SK-N-SH (cell line): ENCODE data around the gene LIX1. TPM values are rescaled to one million over a fixed set of nuclear protein-coding genes. Genes with fewer than 3 reads are reported as not detected.

Source experiments
- CTCF ChIA-PET: fragments of 300-600, 350-600 bp; formaldehyde crosslinking; extraction: SDS; loops from one replicate; lab custom pipeline; 2021; lab: Yijun Ruan, JAX
- POLR2A ChIA-PET: fragments of 350-600 bp; sonication (Branson Sonifier 250); formaldehyde crosslinking; extraction: SDS; loops from one replicate; lab custom pipeline; 2020; ENCODE audit warnings: antibody characterized with exemption, inconsistent platforms; lab: Yijun Ruan, JAX
- DNase-seq: peaks from one replicate; pipeline ENCODE4 v3.0.0; 2012
- H2AFZ ChIP-seq: fragments of 200-600 bp; sonication (generic); 2 replicates; pipeline ENCODE4 v1.8.1; 2016; ENCODE audit warnings: antibody characterized with exemption, mild to moderate bottlenecking, low read depth
- H3F3A ChIP-seq: fragments of 200-600 bp; sonication (generic); replicated peaks from 2 replicates; pipeline ENCODE3; 2016; ENCODE audit warnings: antibody characterized with exemption, mild to moderate bottlenecking; ENCODE audit not compliant: insufficient read depth
- H3K27ac ChIP-seq, 2 experiments: fragments of 200-500 bp in 1 of 2; fragments of 200-600 bp in 1 of 2; sonication (Bioruptor generic) in 1 of 2; sonication (generic), shearing (Covaris generic) in 1 of 2; 2 replicates each; pipeline versions ENCODE4 v1.5.1 to v1.6.1; 2014 to 2016; ENCODE audit warnings: low read depth in 2 of 2, inconsistent platforms in 1 of 2, low read length in 1 of 2, mild to moderate bottlenecking in 1 of 2, mixed read lengths in 1 of 2
- H3K27me3 ChIP-seq: fragments of 200-600 bp; sonication (generic), shearing (Covaris generic); 2 replicates; pipeline ENCODE4 v1.6.1; 2016; ENCODE audit warnings: mixed run types; ENCODE audit not compliant: insufficient read depth
- H3K36me3 ChIP-seq, 2 experiments: fragments of 200-500 bp in 1 of 2; fragments of 200-600 bp in 1 of 2; sonication (Bioruptor generic) in 1 of 2; sonication (generic) in 1 of 2; replicated peaks in 1 of 2; 2 replicates each; pipeline versions ENCODE3 to v1.5.1; 2014 to 2016; ENCODE audit warnings: low read length in 1 of 2, mild to moderate bottlenecking in 1 of 2; ENCODE audit not compliant: insufficient read depth in 2 of 2, control insufficient read depth in 1 of 2
- H3K4me1 ChIP-seq, 2 experiments: fragments of 200-500 bp in 1 of 2; fragments of 200-600 bp in 1 of 2; sonication (Bioruptor generic) in 1 of 2; sonication (generic), shearing (Covaris generic) in 1 of 2; 2 replicates each; pipeline versions ENCODE4 v1.5.1 to v1.6.1; 2014 to 2016; ENCODE audit warnings: low read depth in 1 of 2, low read length in 1 of 2, mixed run types in 1 of 2; ENCODE audit not compliant: insufficient read depth in 2 of 2, control insufficient read depth in 1 of 2
- H3K4me2 ChIP-seq: fragments of 200-600 bp; sonication (generic), shearing (Covaris generic); 2 replicates; pipeline ENCODE4 v1.6.1; 2017; ENCODE audit warnings: mixed run types
- H3K4me3 ChIP-seq, 2 experiments: fragments of 200-500 bp in 1 of 2; fragments of 200-600 bp in 1 of 2; sonication (Bioruptor generic) in 1 of 2; sonication (generic), shearing (Covaris generic) in 1 of 2; 2 replicates each; pipeline versions ENCODE4 v1.5.1 to v1.8.1; 2014 to 2016; ENCODE audit warnings: low read depth in 2 of 2, inconsistent platforms in 1 of 2, low read length in 1 of 2, mild to moderate bottlenecking in 1 of 2, mixed read lengths in 1 of 2, moderate library complexity in 1 of 2
- H3K79me2 ChIP-seq: fragments of 200-600 bp; sonication (generic); 2 replicates; pipeline ENCODE4 v1.8.1; 2017; ENCODE audit warnings: mild to moderate bottlenecking; ENCODE audit not compliant: insufficient read depth
- H3K9ac ChIP-seq: fragments of 200-600 bp; sonication (generic); 2 replicates; pipeline ENCODE4 v1.6.1; 2017; ENCODE audit warnings: mixed run types
- H3K9me2 ChIP-seq: fragments of 200-600 bp; sonication (generic); 2 replicates; pipeline ENCODE4 v1.6.1; 2017; ENCODE audit warnings: mixed run types
- H3K9me3 ChIP-seq: fragments of 200-600 bp; sonication (generic); 2 replicates; pipeline ENCODE4 v1.6.1; 2017; ENCODE audit warnings: mixed run types, mild to moderate bottlenecking, moderate library complexity
- H4K20me1 ChIP-seq: fragments of 200-600 bp; sonication (generic); 2 replicates; pipeline ENCODE4 v1.6.1; 2017; ENCODE audit warnings: mild to moderate bottlenecking, mixed run types; ENCODE audit not compliant: insufficient read depth
- ELF1 ChIP-seq: IDR thresholded peaks from 2 replicates; pipeline ENCODE4 v1.4.0; 2012
- EP300 ChIP-seq, 2 experiments: IDR thresholded peaks; 2 replicates each; pipeline versions ENCODE4 v1.4.0 to v1.6.1; 2012; ENCODE audit warnings: borderline replicate concordance in 1 of 2, low read depth in 1 of 2, low read length in 1 of 2
- FOSL2 ChIP-seq: IDR thresholded peaks from 2 replicates; pipeline ENCODE4 v1.4.0; 2012; ENCODE audit warnings: low read depth, mild to moderate bottlenecking, moderate library complexity, borderline replicate concordance
- MEF2A ChIP-seq: IDR thresholded peaks from 2 replicates; pipeline ENCODE4 v1.4.0; 2012; ENCODE audit warnings: low read depth, borderline replicate concordance
- POLR2AphosphoS5 ChIP-seq: IDR thresholded peaks from 2 replicates; pipeline ENCODE4 v1.6.1; 2012; ENCODE audit warnings: low read depth, low read length
- RAD21 ChIP-seq: IDR thresholded peaks from 2 replicates; pipeline ENCODE4 v1.6.1; 2012; ENCODE audit warnings: mild to moderate bottlenecking, low read length
- RCOR1 ChIP-seq: fragments of 150-350 bp; IDR thresholded peaks from 2 replicates; pipeline ENCODE4 v1.6.1; 2017; ENCODE audit warnings: antibody characterized with exemption, low read length
- SIN3A ChIP-seq: IDR thresholded peaks from 2 replicates; pipeline ENCODE4 v1.6.1; 2012; ENCODE audit warnings: low read depth, mild to moderate bottlenecking, low read length, moderate library complexity, borderline replicate concordance
- TAF1 ChIP-seq: IDR thresholded peaks from 2 replicates; pipeline ENCODE4 v1.6.1; 2012; ENCODE audit warnings: low read depth, mild to moderate bottlenecking, low read length, moderate library complexity, borderline replicate concordance
- TCF12 ChIP-seq: IDR thresholded peaks from 2 replicates; pipeline ENCODE4 v1.4.0; 2012
- WGBS: methylation state at CpG from one replicate; pipeline ENCODE4 v1.1.6; 2017; ENCODE audit warnings: low lambda C conversion rate; 5-methylcytosine and 5-hydroxymethylcytosine counted together
- polyA plus RNA-seq, 3 experiments: library from polyadenylated mRNA; depleted of rRNA; stranded (reverse); fragments of >200 nt; gene quantifications; 2 replicates each; pipeline ENCODE4 v1.2.3, GENCODE V29; 2012
- TF ChIP-seq, protein P1 (sequence below): fragments of 200-600 bp; sonication (generic); IDR thresholded peaks from 2 replicates; pipeline ENCODE4 v1.6.1; 2017; ENCODE audit warnings: antibody characterized with exemption, mild to moderate bottlenecking, moderate library complexity
- TF ChIP-seq, protein P2 (sequence below): IDR thresholded peaks from 2 replicates; pipeline ENCODE4 v1.6.1; 2012; ENCODE audit warnings: mild to moderate bottlenecking, low read depth, low read length, moderate library complexity

The LIX1 gene
- polyA plus RNA-seq, 1 of the 3 experiments (the other 2 are of a cell fraction): not detected

DNA sequence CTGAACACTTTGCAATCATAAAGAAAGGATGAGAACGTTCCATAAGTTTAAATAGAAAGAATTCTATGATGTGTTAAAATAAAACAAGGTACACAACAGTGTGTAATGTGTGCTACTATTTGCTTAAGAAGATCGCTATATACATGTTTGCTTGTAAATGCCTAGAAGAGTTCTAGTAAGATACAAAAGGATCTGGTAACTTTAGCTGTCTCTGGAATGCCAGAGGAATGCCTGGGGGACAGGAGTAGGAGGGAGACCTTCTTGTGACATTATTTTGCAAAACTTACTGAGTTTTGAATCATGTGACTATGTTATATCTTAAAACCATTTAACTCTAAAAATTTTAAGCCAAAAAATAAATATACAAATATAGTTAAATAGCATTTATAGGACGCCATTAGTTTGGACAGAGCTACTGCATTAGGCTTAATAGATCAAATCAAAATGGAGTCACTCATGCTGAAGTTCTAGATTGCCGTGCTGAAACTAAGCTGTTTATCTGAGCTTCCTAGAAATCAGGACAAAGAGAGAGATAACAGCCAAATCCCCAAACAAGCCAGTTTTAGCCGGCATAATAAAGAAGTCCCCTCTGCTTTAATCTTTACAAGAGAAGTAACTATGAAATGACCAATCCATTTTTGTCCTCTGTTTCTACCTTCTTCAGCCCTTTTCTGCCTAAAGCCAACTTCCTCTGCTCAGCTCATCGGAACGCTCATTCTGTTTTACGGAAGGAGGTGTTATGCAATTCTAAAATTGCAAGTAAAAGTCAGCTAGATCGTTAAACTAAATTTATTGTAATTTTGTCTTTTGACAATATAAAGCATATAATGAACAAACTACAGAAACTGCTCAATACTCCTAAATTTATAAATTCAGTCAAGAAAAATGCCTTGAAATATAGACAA, 44.8 kb downstream of the LIX1 start:
- H3K4me3 ChIP-seq: no peak overlapping the region
- no peaks in the 10 kb centered on the region for H3F3A ChIP-seq
- no peak overlapping the region for H3K9ac ChIP-seq
- no peak overlapping the region for H3K27ac ChIP-seq
- TF ChIP-seq, protein P1, sequence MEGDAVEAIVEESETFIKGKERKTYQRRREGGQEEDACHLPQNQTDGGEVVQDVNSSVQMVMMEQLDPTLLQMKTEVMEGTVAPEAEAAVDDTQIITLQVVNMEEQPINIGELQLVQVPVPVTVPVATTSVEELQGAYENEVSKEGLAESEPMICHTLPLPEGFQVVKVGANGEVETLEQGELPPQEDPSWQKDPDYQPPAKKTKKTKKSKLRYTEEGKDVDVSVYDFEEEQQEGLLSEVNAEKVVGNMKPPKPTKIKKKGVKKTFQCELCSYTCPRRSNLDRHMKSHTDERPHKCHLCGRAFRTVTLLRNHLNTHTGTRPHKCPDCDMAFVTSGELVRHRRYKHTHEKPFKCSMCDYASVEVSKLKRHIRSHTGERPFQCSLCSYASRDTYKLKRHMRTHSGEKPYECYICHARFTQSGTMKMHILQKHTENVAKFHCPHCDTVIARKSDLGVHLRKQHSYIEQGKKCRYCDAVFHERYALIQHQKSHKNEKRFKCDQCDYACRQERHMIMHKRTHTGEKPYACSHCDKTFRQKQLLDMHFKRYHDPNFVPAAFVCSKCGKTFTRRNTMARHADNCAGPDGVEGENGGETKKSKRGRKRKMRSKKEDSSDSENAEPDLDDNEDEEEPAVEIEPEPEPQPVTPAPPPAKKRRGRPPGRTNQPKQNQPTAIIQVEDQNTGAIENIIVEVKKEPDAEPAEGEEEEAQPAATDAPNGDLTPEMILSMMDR: no peak
- TF ChIP-seq RAD21: no peak
- no peak for TF ChIP-seq MEF2A
- TF ChIP-seq, protein P2, sequence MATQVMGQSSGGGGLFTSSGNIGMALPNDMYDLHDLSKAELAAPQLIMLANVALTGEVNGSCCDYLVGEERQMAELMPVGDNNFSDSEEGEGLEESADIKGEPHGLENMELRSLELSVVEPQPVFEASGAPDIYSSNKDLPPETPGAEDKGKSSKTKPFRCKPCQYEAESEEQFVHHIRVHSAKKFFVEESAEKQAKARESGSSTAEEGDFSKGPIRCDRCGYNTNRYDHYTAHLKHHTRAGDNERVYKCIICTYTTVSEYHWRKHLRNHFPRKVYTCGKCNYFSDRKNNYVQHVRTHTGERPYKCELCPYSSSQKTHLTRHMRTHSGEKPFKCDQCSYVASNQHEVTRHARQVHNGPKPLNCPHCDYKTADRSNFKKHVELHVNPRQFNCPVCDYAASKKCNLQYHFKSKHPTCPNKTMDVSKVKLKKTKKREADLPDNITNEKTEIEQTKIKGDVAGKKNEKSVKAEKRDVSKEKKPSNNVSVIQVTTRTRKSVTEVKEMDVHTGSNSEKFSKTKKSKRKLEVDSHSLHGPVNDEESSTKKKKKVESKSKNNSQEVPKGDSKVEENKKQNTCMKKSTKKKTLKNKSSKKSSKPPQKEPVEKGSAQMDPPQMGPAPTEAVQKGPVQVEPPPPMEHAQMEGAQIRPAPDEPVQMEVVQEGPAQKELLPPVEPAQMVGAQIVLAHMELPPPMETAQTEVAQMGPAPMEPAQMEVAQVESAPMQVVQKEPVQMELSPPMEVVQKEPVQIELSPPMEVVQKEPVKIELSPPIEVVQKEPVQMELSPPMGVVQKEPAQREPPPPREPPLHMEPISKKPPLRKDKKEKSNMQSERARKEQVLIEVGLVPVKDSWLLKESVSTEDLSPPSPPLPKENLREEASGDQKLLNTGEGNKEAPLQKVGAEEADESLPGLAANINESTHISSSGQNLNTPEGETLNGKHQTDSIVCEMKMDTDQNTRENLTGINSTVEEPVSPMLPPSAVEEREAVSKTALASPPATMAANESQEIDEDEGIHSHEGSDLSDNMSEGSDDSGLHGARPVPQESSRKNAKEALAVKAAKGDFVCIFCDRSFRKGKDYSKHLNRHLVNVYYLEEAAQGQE: no peak
- TF ChIP-seq RCOR1: no peak
- TF ChIP-seq TCF12: no peak
- TF ChIP-seq ELF1: no peak
- TF ChIP-seq EP300 (IDR thresholded peaks at IDR 0.05; ENCODE audit: borderline replicate concordance in 1 of 2, low read depth in 1 of 2, low read length in 1 of 2): no peak
- TF ChIP-seq TAF1: no peak
- TF ChIP-seq FOSL2: no peak
- TF ChIP-seq POLR2AphosphoS5: no peak
- TF ChIP-seq SIN3A: no peak
- TF ChIP-seq, all 33 proteins: peak for 0
- Histone ChIP-seq H3K9me3 (no peaks in the 10 kb centered on the region), H4K20me1 (no peaks in the 10 kb centered on the region), H3K4me1 (no peaks in the 10 kb centered on the region; a peak in 2 of 4 replicates), H3K27me3 (no peaks in the 10 kb centered on the region), H3K79me2 (no peaks in the 10 kb centered on the region), H3K4me2 (no peak overlapping the region), H3K36me3 (no peaks in the 10 kb centered on the region), H2AFZ (no peak overlapping the region), H3K9me2 (no peaks in the 10 kb centered on the region)
- ChIA-PET POLR2A (no interaction called here), CTCF (interaction anchor here (1.2 kb wide), 2 partner anchors 21 to 345 kb away, joined by 3 to 4 read pairs; no protein-coding TSS in a partner anchor)
- 83% methylated on average over 9 of the region's 9 CpGs for WGBS
- DNase-seq: no peak
